ENCODE measurements around the gene DBX1. TPM values are rescaled to one million over a fixed set of nuclear protein-coding genes. Genes with fewer than 3 reads are reported as not detected.

DBX1 gene
- total RNA-seq, 4 donors from 2014 or later = not detected

GRCh38 chr11:20155683-20156279, 4.5 kb downstream of the DBX1 start:
- ATAC-seq (ENCODE audit: low FRiP score) = no peak
- TF ChIP-seq CTCF (IDR thresholded peaks at IDR 0.05) = no peak
- DNase-seq (ENCODE audit: low spot score) = no peak

- no peak for TF ChIP-seq CTCF (IDR thresholded peaks at IDR 0.05)
- no peak for ATAC-seq (ENCODE audit: low FRiP score)
- no peak for DNase-seq (ENCODE audit: low spot score)
Observed at GRCh38 chr11:20154381-20154780, 5.9 kb downstream of the DBX1 start.

- no peak for TF ChIP-seq CTCF (IDR thresholded peaks at IDR 0.05)
- ATAC-seq (ENCODE audit: low FRiP score) (no peak), DNase-seq (ENCODE audit: low spot score) (no peak)
Observed at GRCh38 chr11:20138707-20139106, 21.6 kb downstream of the DBX1 start.

- no peak for TF ChIP-seq CTCF (IDR thresholded peaks at IDR 0.05)
- no peak for DNase-seq (ENCODE audit: low spot score)
- ATAC-seq (ENCODE audit: low FRiP score) = no peak
Observed at GRCh38 chr11:20137637-20138036, 22.6 kb downstream of the DBX1 start.

GRCh38 chr11:20134991-20135736, 25.1 kb downstream of the DBX1 start:
- DNase-seq (ENCODE audit: low spot score) (no peak), ATAC-seq (ENCODE audit: low FRiP score) (no peak)
- no peak for TF ChIP-seq CTCF (IDR thresholded peaks at IDR 0.05)

GRCh38 chr11:20132667-20133039, 27.6 kb downstream of the DBX1 start:
- DNase-seq (ENCODE audit: low spot score) (no peak), ATAC-seq (ENCODE audit: low FRiP score) (no peak)
- TF ChIP-seq CTCF (IDR thresholded peaks at IDR 0.05) = no peak

All from omental fat pad (tissue), 4 donors.